ENCODE results near the gene SUSD1. TPM values are rescaled to one million over a fixed set of nuclear protein-coding genes. Genes with fewer than 3 reads are reported as not detected.
A peak's percentile ranks its signal among the peaks of the same experiment; 100 is the strongest.

Gene SUSD1
- total RNA-seq = 1 to 10 TPM; 4.7 to 5.8 (median 5.4) TPM

GRCh38 chr9:112174965-112175795, at the start of gene SUSD1:
SUSD1 (minus strand) TSS chr9:112175297; CDS start chr9:112175235, 62 bp downstream.
- peaks cover 5 to 21% (median 18%) of the 10 kb centered on the region in 4 donors for H3K4me1 ChIP-seq
- TF ChIP-seq POLR2A (IDR thresholded peaks at IDR 0.05; ENCODE audit: low read depth) = no peak
- TF ChIP-seq POLR2AphosphoS5 (IDR thresholded peaks at IDR 0.05) = no peak
- TF ChIP-seq EP300 (IDR thresholded peaks at IDR 0.05) = no peak
- TF ChIP-seq CTCF (IDR thresholded peaks at IDR 0.05) = no peak
- H3K27ac ChIP-seq (replicated peaks in 1 of 4) = peak within 1 kb of the TSS in 1 of 4 donors; percentile 67
- DNase-seq (ENCODE audit: extremely low spot score) = no peak
- peak within 1 kb of the TSS; percentile 67 to 81 (median 72) for H3K4me3 ChIP-seq
- no peaks in the 10 kb centered on the region for H3K36me3 ChIP-seq
- 17% methylated on average over 11 of the region's 88 CpGs for WGBS
- peaks cover 0 to 18% (median 0%) of the 10 kb centered on the region in 4 donors for H3K27me3 ChIP-seq
- intact Hi-C loops (cut with DNase I) = loop anchor here (10.0 kb wide), 1 partner anchor 160 kb away; the partner anchor contains the start of gene PTBP3
- H3K9me3 ChIP-seq = no peaks in the 10 kb centered on the region

GRCh38 chr9:112224401-112225289, 49.5 kb upstream of the SUSD1 start:
- Histone ChIP-seq H3K27ac (replicated peaks in 1 of 4) (no peak overlapping the region), H3K27me3 (no peaks in the 10 kb centered on the region), H3K9me3 (no peaks in the 10 kb centered on the region), H3K4me1 (no peaks in the 10 kb centered on the region), H3K36me3 (peaks cover 29 to 71% (median 42%) of the 10 kb centered on the region in 4 donors), H3K4me3 (no peak overlapping the region)
- no peak for DNase-seq (ENCODE audit: extremely low spot score)
- intact Hi-C loops (cut with DNase I) = no loop called here
- 95% methylated on average over 4 of the region's 4 CpGs for WGBS
- TF ChIP-seq CTCF (IDR thresholded peaks at IDR 0.05) = no peak
- TF ChIP-seq POLR2A (IDR thresholded peaks at IDR 0.05; ENCODE audit: low read depth) = no peak
- TF ChIP-seq EP300 (IDR thresholded peaks at IDR 0.05) = no peak
- no peak for TF ChIP-seq POLR2AphosphoS5 (IDR thresholded peaks at IDR 0.05)

- Histone ChIP-seq H3K4me1 (no peaks in the 10 kb centered on the region), H3K27me3 (no peaks in the 10 kb centered on the region), H3K27ac (replicated peaks in 1 of 4) (no peak overlapping the region), H3K36me3 (peaks cover 17 to 64% (median 23%) of the 10 kb centered on the region in 4 donors), H3K4me3 (no peak overlapping the region), H3K9me3 (no peaks in the 10 kb centered on the region)
- intact Hi-C loops (cut with DNase I) = no loop called here
- DNase-seq (ENCODE audit: extremely low spot score) = no peak
- TF ChIP-seq POLR2AphosphoS5 (IDR thresholded peaks at IDR 0.05) (no peak), CTCF (IDR thresholded peaks at IDR 0.05) (no peak), EP300 (IDR thresholded peaks at IDR 0.05) (no peak), POLR2A (IDR thresholded peaks at IDR 0.05; ENCODE audit: low read depth) (no peak)
- WGBS = 76% methylated on average over 3 of the region's 3 CpGs
Measured at GRCh38 chr9:112218908-112219307, 43.8 kb upstream of the SUSD1 start.

- H3K36me3 ChIP-seq = peaks cover 22 to 80% (median 36%) of the 10 kb centered on the region in 4 donors
- no peak overlapping the region for H3K4me3 ChIP-seq
- DNase-seq (ENCODE audit: extremely low spot score) = no peak
- 94% methylated on average over 2 of the region's 2 CpGs for WGBS
- H3K27ac ChIP-seq (replicated peaks in 1 of 4) = no peak overlapping the region
- H3K4me1 ChIP-seq = no peaks in the 10 kb centered on the region
- TF ChIP-seq POLR2A (IDR thresholded peaks at IDR 0.05; ENCODE audit: low read depth) (no peak), POLR2AphosphoS5 (IDR thresholded peaks at IDR 0.05) (no peak), EP300 (IDR thresholded peaks at IDR 0.05) (no peak), CTCF (IDR thresholded peaks at IDR 0.05) (no peak)
- intact Hi-C loops (cut with DNase I) = no loop called here
- H3K27me3 ChIP-seq = no peaks in the 10 kb centered on the region
- H3K9me3 ChIP-seq = peaks cover 0 to 10% (median 9%) of the 10 kb centered on the region in 4 donors
Measured at GRCh38 chr9:112212926-112213325, 37.8 kb upstream of the SUSD1 start.
